Thyroid gland (tissue), 4 donors: ENCODE data around the gene LOXL1.

Experiments used
- CTCF ChIP-seq, 6 experiments: fragments of 200-600 bp in 3 of 6; fragments of 450-650 bp in 3 of 6; sonication (generic) in 3 of 6; IDR thresholded peaks; one replicate each; pipeline ENCODE4 v1.5.1; 2016 to 2019; ENCODE audit warnings: antibody characterized with exemption in 6 of 6, mild to moderate bottlenecking in 2 of 6, inconsistent platforms in 1 of 6, moderate library complexity in 1 of 6
- POLR2A ChIP-seq, 2 donors: fragments of 450-650 bp; IDR thresholded peaks; one replicate each; pipeline ENCODE4 v1.6.1; 2017; ENCODE audit warnings: antibody characterized with exemption in 2 of 2, mild to moderate bottlenecking in 2 of 2, moderate library complexity in 1 of 2

DNA sequence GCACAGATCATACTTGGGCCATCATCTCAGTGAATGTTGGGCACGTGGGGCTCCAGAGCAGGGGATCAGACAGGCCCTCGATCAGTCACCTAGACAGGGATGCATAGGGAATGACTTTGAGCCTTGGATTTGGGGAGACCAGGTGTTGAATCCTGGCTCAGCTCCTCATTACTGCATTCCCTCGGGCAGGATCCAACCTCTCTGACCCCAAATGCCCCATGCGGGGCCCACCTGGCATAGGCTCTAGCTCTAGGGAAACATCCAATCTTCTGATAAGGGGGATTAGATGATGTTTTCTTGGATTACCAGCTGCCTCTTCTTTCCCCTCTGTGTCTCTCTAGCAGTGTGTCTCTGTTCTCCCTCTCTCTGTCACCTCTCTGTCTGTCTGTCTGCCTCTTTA is 22.7 kb downstream of the LOXL1 start:
- TF ChIP-seq CTCF (IDR thresholded peaks at IDR 0.05), result no peak
- no peak for TF ChIP-seq POLR2A (IDR thresholded peaks at IDR 0.05)
